Stimulated activated CD4-positive, alpha-beta T cell treated with anti-CD3 and anti-CD28 coated beads, Interleukin-4, amount 100 ng/mL, for 1 hour (primary cell): Measurements from ENCODE around the gene TCP1.
"Not testable (repeated sequence)": the region's sequence is repeated elsewhere in the genome, so short reads cannot be mapped to it uniquely, and the experiment has no call there.

Experiments used
- DNase-seq: peaks from one replicate; pipeline ENCODE4 v3.0.0-alpha.2; 2020

The TCP1 gene

DNA sequence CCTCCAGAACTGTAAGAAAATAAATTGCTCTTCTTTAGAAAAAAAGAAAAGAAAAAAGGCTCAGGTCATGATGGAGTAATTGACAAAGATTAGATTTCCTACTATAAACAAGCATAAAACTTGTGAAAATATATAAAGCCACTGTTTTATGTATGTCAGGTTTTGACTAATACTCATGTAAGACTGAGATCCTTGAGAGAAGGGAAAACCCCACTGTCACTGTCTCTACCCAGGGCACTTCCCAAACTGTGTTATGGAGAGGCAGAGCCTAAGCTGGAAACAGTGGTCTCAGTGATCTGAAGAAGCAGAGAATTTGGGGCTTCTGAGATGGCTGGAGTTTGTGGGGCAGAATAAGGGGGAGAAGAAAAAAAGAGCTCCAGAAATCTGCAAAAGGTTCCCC is 19.9 kb downstream of the TCP1 start:
- DNase-seq, result no peak

DNA sequence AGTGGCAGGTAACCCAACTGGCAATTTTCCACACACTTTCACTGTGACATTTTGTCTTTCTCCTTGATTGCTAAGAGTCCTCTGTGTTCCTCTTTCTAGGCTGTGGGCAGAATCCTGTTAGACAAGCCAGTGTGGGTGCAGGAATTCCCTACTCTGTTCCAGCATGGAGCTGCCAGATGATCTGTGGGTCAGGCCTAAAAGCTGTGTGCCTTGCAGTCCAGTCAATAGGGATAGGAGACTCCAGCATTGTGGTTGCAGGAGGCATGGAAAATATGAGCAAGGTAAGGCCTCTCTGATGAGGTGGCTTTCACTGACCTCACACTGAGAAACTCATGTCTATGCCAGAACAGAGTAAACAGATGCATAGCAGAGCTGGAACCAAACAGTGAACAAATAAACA is 22.5 kb downstream of the TCP1 start:
- no peak for DNase-seq

DNA sequence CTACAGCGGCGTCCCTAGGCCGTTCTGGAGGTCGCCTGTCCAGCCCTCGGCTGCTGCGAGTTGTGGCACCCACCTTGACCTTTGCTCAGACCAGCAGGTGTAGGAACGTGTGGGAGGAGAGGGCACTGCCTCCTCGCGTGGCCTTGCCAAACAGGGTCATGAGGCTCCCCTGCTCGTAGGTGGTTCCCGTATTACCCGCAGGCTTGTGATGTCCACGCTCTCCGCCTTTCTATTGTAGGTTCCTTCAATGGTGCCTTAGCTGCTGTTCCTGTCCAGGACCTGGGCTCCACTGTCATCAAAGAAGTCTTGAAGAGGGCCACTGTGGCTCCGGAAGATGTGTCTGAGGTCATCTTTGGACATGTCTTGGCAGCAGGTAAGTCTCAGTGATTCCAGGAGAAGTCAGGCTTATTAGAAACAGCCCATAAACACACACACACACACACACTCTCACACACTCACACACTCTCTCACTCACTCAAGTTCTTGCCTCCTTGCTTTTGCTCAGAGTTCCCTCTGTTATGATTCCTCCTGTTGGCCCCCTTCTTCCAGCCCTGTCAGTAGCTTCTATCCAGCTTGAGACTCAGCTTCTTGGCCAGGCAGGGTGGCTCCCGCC is 26.6 kb downstream of the TCP1 start:
- DNase-seq, result peak; percentile 18

DNA sequence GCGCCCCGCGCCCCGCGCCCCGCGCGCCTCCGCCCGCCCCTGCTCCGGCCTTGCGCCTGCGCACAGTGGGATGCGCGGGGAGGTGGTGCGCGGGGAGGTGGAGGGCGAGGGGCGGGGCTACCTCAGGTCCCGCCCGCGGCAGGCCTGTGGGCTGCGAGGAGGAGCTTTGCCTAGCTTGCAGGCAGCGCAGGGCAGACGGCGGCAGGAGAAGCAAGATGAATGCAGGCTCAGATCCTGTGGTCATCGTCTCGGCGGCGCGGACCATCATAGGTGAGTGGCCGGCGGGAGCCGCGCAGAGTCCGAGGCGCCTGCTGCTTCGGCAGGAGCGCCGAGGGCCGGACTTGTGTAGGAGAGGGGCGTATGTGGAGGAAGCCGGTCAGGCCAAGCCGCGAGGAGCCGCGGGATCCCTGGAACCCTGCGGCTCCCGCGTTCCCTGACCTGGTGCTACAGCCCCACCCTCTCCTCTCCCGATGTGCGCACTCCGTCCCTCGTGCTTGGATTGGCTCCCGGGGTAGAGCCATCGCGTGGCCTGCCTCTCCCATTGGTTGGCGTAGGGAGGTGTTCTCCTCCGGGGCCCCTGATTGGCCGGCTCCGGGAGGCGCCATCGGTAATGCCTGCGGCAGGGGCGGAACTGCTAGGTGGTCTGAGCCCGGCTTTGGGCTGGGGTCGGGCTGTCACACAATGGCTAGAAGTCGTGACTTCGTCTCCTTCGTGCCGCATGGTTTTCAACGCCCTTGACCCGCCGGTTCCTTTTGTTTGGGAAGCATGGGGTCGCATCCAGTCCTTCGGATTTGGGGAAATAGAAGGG is 27.3 kb downstream of the TCP1 start, which contains the start of gene ACAT2:
Gene ACAT2 (plus strand): TSS at position 173 of the 808 bp plus-strand sequence. CDS start 43 bp downstream, at position 216.
- DNase-seq, result peak; percentile 89

DNA sequence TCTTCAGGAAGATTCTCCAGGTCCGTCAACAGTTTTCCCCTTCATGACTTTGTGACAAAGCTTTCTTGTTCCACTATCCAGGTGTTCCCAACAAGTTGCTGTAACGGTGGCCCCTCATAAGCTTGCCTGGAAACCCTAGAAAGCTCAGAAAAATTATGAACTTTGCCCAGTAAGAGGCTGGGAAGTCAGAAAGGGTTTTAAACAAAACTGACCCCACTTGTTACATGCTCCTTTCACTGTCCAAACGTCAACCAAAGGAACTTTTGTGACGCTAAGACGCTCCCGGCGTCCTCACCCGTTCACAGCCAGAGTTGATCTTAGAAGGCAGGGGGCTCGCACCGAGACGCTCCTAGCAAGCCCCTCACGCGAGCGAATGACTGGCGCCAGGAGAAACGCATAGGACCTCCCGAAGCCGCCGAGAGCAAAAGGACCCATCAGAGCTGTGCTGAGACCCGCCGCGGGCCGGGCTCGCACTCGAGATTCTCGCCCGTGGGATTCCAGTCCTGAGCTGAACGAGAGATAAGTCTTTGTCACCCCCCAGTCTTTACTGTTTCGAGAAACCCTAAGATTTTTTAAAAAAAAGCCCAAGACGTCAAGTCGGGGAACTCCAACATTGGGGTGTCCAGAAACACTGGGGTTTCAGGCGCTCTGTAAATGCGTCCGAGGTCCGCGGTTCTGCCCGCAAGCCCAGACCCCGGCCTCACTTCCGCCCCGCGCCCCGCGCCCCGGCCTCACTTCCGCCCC is 28.1 kb downstream of the TCP1 start:
- DNase-seq, result peak; percentile 32

DNA sequence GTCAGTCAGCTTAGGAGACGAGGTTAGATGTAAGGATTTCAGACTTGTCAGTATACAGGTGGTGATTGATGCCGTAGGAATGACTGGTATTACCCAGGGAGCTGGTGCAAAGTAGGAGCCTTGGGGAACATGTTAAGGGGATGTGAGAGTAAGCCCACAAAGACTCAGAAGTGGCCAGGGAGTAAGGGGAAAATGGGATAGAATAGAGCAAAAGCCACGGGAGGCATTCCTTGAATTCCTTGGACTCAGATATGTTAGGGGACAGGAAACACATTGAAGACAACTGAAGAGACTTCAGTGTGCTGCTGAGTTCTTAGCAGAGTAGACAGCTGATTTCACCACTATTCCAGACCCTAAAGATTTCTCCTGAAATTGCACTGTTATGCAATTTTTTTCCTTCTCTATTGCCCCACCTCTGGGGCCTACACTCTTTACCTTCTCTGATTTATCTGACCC is 28.8 kb downstream of the TCP1 start:
- DNase-seq, result no peak

DNA sequence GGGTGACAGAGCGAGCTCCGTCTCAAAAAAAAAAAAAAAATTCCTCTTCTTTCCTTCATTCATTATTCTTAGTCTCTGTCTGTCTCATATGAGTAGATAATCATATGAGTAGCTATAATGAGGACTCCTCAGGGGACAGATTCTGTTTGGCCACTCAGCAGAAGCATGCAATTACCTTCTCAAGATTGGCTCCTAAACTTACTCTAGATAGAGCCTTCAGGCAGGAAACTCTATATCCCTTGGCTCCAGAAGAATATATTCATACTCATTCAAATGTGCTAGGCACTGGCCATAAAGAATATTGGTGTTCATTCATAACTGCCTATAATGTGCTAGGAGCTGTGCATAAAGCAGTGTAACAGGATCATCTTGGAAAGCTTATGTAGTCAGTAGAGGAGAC is 29.8 kb downstream of the TCP1 start:
- DNase-seq, result no peak

DNA sequence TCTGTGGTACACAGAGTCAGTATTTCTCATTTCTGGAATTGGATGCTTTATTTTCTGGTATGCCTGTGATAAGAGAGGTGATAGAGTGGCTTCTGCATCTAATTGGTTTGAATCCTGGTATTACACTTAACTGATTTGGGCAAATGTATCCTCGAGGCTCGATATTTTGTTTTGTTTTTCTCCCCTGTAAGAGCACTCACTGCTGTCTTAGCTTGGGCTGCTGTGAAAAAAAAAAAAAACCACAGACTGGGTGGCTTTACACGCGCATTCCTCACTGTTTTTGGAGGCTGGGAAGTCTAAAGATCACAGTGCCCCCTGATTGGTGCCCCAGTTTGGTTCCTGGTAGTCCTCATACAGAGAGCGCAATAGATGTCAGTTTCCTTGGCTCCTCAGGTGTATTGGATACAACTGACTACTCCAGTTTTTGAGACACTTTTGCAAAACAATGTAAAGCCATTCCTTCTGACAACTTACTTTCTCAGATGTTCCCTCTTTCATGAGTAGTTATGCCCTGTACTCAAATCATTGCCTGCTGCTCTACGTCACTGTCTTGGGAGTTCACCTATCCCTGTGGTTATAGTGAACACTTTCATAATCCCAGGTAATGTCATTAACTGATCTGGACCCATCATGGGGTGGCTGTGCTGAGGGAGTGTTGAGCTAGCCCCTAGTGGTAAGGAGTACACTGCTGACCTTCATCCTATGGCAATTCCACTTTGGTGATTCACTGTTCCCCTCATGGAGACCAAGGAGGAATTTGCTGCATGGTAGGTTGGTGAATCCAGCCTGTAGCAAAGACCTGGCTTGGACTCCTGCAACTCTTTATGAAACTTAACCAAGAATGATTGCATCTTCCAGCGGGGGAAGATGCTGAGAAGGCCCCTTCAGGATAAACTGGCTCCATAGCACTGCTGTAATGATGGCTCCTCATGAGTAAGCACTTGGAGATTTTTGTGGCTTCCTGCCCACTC is 31.1 kb downstream of the TCP1 start:
- no peak for DNase-seq

DNA sequence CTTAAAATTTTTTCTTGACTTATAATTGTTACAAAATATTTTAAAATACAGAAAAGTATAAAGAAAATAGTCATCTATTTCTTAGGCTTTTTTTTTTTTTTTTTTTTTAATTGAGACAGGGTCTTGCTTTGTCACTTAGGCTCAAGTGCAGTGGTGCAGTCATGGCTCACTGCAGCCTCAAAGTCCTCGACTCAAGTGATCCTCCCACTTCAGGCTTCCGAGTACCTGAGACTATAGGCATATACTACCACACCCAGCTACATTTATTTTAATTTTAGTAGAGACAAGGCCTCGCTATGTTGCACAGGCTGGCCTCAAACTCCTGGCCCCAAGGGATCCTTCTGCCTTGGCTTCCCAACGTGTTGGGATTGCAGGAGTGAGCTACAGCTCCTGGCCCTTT is 32.9 kb downstream of the TCP1 start:
- DNase-seq, result no peak

DNA sequence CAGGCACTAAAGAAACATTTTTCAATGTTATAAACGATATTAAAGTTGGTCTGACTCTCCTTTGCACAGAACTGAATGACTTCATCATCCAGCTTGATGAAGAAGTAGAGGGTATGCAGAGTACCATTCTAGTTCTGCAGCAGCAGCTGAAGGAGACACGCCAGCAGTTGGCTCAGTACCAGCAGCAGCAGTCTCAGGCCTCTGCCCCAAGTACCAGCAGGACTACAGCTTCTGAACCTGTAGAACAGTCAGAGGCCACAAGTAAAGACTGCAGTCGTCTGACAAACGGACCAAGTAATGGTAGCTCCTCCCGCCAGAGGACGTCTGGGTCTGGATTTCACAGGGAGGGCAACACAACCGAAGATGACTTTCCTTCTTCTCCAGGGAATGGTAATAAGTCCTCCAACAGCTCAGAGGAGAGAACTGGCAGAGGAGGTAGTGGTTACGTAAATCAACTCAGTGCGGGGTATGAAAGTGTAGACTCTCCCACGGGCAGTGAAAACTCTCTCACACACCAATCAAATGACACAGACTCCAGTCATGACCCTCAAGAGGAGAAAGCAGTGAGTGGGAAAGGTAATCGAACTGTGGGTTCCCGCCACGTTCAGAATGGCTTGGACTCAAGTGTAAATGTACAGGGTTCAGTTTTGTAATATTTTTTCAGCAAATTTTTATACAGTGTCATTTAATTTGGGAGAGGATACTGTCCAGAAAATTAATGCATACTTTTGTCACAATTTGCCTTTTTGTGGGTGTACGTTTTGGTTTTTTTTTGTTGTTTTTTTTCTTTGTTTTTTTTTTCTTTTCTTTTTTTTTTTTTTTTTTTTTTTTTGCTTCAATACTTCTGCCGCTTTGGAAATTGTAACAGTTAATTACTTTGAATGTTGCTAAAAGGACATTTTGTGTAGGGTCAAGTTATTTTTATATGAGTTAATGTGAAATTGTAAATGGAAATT is 34.2 kb downstream of the TCP1 start:
- no peak for DNase-seq

DNA sequence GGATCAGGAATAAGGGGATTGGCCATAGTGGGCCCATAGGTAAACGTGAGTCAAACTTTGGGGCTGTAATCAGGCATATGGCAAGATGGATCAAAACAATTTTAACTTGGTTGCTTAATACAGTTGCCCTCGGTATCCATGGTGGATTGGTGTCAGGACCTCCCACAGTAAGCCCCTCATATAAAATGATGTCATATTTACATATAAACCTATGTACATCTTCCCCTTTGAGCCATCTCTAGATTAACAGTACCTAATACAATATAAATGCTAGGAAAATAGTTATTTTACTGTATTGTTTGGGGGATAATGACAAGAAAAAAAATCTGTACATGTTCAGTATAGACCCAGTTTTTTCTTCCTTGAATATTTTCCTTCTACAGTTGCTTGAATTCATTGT is 35.0 kb downstream of the TCP1 start:
- no peak for DNase-seq

DNA sequence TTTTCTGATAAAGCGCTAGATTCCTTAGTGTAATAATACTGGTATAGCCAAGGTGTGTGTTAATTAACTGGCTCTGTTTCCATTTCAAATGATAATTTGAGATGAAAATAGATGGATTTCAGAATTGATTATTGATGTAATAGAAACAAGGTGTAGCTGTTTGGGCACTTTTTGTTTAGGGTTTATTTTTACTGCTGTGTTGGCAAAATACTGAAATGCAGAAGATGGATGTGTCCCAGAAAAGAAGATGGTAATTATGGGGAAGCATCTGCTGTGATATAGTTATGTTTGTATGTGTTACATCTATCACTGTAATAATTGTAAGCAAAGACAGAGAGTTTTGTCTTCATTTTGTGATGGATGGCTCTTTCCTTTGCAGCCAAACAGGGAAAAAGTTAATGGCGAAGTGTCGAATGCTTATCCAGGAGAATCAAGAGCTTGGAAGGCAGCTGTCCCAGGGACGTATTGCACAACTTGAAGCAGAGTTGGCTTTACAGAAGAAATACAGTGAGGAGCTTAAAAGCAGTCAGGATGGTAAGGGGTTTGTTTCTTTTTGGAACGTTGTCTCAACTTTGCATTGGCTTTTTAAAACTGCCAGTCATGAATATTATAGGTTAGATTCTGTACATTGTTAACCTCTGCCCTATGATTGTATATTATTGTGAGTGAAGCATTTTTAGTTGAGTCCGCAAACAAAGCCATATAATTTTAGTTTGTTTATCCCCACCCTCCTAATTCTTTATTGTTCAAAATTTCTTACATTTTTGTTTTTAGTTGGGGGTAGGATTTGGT is 36.1 kb downstream of the TCP1 start:
- DNase-seq, result no peak

DNA sequence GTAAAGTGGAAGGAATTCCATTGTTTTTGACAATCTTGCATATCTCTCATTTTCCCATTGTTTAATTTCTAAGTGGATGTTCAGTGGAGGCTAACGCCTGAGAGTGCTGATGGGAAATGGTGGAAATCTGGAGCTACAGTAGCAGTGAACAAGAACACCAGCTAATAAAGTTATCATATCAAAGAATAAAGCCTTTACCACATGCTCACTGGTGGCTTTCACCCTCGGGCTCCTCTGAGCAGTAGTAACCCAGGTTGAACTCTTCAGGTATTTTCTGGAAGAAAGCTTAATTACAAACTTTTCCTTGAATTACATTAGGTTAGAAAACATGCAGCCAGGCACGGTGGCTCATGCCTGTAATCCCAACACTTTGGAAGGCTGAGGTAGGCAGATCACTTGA is 38.0 kb downstream of the TCP1 start:
- no peak for DNase-seq

DNA sequence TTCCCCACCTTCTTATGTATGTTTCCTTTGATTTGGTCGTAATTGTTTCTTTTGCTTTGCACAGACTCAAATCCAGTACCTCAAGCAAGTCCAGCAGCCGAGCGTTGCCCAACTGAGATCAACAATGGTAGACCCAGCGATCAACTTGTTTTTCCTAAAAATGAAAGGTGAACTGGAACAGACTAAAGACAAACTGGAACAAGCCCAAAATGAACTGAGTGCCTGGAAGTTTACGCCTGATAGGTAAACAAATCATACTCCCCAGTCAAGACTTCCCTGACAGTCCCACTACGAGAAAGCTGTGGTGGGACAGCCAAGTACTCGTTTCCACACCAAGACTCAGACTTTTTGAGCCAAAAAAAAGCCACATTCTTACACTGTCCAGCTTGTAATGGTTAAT is 41.3 kb downstream of the TCP1 start:
- DNase-seq, result not testable (repeated sequence)

DNA sequence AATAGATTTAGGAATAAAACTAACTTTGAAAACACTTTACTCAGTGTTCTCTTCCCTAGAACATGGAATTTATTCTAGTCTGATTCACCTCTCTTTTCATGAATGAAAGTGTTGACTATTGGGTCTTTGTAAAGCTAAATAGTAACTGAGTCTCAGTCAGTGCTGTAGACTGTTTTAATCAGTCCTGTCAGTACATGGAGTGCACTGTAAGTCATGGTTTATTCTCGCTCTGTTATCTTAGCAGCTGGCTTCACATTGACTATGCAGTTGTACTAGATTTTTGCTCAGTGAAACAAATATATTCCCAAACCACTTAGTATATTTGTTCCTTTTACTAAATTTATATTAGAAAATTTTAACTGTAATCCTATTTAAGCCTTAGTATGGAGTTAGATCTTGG is 42.6 kb downstream of the TCP1 start:
- DNase-seq, result no peak

DNA sequence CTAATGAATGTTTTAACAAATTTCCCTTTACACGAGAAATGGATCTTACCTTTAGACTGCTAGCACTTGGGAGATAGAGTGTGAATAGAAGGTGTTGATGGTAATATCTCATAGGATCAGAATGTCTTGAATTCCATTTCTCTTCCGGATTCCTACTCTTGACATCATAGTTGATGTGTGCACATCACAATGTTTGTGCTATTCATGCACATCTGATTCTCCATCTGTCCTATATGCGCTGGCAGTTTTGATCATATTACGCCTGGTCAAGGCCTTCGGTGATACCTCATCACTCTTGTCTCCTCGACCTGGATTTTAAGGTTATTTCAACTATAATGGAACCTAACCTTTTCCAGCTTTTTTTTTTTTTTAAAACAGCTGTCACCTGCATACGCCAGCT is 44.3 kb downstream of the TCP1 start:
- DNase-seq, result no peak

DNA sequence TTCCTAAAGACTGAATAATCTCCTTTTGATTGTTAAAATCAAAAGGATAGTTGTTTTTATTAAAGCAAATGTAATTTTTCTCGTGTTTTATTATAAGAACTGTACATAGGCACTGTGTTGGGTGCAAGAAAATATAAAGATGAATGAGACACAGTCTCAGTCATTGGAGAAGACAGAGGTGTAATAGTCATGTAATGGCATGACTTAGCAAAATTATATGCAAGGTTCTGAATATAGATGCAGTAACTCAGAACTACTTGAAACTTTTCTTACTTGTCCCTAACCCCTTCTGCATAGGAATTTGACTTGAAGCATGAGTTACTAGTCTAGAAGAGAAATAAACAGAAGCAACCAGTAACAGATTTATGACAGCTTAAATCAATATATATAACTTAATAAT is 47.2 kb downstream of the TCP1 start:
- DNase-seq, result no peak

DNA sequence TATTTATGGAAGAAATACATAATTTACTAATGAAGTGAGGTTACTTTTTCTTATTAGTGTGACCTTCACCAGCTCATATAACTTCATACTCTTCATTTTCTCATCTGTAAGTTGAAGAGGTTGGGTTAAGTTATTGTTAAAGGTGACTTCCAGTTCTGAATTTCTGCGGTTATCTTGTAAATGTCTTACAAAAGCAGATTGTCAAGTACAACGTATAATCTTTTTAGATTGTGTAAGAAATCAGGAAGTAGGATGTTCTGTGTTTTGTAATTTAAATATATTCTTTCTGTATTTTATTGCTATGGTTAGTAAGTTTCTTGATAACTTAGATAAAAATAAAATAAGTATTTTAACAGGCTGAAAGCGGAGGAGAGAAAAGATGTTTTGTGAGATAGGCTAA is 50.1 kb downstream of the TCP1 start:
- no peak for DNase-seq

DNA sequence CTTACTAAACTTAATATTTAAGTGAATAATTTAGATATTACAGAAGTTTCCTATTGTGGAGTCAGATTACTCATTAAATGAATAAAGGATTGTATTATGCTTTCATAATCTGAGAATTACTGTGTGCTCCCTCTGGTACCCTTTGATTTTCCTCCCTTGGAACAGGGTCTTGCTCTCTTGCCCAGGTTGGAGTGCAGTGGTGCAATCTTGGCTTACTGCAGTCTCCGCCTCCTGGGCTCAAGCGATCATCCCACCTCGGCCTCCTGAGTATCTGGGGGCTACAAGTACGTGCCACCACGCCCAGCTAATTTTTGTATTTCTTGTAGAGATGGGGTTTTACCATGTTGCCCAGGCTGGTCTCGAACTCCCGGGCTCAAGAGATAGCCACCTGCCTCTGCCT is 52.5 kb downstream of the TCP1 start:
- DNase-seq, result no peak

DNA sequence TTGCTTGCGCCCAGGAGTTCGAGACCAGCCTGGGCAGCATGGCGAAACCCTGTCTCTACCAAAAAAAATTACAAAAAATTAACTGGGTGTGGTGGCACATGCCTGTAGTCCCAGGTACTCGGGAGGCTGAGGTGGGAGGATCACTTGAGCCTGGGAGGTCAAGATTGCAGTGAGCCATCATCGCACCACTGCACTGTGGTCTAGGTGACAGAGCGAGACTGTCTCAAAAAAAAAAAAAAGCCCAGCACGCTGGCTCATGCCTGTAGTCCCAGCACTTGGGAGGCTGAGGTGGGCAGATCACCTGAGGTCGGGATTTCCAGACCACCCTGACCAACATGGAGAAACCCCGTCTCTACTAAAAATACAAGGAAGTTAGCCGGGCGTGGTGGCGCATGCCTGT is 56.0 kb downstream of the TCP1 start:
- DNase-seq, result not testable (repeated sequence)

DNA sequence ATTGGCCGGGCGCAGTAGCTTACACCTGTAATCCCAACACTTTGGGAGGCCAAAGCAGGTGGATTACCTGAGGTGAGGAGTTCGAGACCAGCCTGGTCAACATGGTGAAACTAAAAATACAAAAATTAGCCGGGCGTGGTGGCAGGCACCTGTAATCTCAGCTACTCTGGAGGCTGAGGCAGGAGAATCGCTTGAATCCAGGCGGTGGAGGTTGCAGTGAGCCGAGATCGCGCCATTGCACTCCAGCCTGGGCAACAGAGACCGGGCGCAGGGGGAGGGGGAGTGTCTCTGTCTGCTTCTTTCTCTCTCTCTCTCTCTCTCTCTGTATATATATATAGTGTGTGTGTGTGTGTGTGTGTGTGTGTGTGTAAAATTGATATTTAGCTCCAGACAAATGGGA is 56.9 kb downstream of the TCP1 start:
- DNase-seq, result not testable (repeated sequence)
